ENCODE results near the gene BNIP1. TPM values are rescaled to one million over a fixed set of nuclear protein-coding genes. Genes with fewer than 3 reads are reported as not detected.

The BNIP1 gene
- total and polyA plus RNA-seq, 2 experiments from 2014 or later = 13.1 to 14.7 TPM

DNA sequence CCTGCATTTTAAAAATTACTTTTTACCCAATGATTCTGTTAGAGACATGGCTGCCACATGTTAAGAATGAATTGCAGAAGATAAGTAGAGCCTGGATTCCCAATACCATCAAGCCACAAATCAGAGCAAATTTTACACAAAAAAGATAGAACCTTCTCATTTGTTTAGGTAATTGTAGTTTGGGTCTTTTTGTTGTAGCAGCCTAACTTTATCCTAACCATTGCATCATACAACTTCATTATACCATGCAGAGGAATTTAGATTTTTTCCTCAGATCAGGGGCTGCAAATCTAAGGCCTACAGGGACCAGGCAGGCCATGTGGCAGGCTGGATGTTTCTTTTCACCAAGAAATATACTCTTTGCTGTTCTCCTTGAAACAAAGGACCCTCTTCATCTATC lies 56.0 kb downstream of the BNIP1 start:
- no peak overlapping the region for H3K27ac ChIP-seq
- no peaks in the 10 kb centered on the region for H4K20me1 ChIP-seq (ENCODE audit: insufficient read depth, poor library complexity, severe bottlenecking)
- no peaks in the 10 kb centered on the region for H3K9me3 ChIP-seq (ENCODE audit: low read depth)
- TF ChIP-seq, protein P1, sequence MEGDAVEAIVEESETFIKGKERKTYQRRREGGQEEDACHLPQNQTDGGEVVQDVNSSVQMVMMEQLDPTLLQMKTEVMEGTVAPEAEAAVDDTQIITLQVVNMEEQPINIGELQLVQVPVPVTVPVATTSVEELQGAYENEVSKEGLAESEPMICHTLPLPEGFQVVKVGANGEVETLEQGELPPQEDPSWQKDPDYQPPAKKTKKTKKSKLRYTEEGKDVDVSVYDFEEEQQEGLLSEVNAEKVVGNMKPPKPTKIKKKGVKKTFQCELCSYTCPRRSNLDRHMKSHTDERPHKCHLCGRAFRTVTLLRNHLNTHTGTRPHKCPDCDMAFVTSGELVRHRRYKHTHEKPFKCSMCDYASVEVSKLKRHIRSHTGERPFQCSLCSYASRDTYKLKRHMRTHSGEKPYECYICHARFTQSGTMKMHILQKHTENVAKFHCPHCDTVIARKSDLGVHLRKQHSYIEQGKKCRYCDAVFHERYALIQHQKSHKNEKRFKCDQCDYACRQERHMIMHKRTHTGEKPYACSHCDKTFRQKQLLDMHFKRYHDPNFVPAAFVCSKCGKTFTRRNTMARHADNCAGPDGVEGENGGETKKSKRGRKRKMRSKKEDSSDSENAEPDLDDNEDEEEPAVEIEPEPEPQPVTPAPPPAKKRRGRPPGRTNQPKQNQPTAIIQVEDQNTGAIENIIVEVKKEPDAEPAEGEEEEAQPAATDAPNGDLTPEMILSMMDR (IDR thresholded peaks at IDR 0.05; ENCODE audit: poor library complexity) = no peak
- TF ChIP-seq EZH2 (IDR thresholded peaks at IDR 0.05; ENCODE audit: borderline replicate concordance) = no peak
- no peak for TF ChIP-seq EZH2phosphoT487 (IDR thresholded peaks at IDR 0.05; ENCODE audit: low read depth, severe bottlenecking, unreplicated experiment)
- DNase-seq (ENCODE audit: low spot score) = no peak
- H3K27me3 ChIP-seq = peaks cover 23% of the 10 kb centered on the region
- no peaks in the 10 kb centered on the region for H3K4me1 ChIP-seq (ENCODE audit: insufficient read depth)
- H3K36me3 ChIP-seq (replicated peaks; ENCODE audit: insufficient read depth, low read depth) = no peaks in the 10 kb centered on the region
- H3K4me2 ChIP-seq = no peak overlapping the region
- no peaks in the 10 kb centered on the region for H3K9me2 ChIP-seq (replicated peaks; ENCODE audit: insufficient read depth)
- no peak overlapping the region for H2AFZ ChIP-seq
- no peak overlapping the region for H3K4me3 ChIP-seq
- no peaks in the 10 kb centered on the region for H3K79me2 ChIP-seq

GRCh38 chr5:173201636-173202265 lies 57.4 kb downstream of the BNIP1 start:
- no peaks in the 10 kb centered on the region for H3K9me2 ChIP-seq (replicated peaks; ENCODE audit: insufficient read depth)
- no peaks in the 10 kb centered on the region for H3K4me1 ChIP-seq (ENCODE audit: insufficient read depth)
- H3K27ac ChIP-seq = no peak overlapping the region
- TF ChIP-seq EZH2 (IDR thresholded peaks at IDR 0.05; ENCODE audit: borderline replicate concordance) (no peak), EZH2phosphoT487 (IDR thresholded peaks at IDR 0.05; ENCODE audit: low read depth, severe bottlenecking, unreplicated experiment) (no peak)
- H3K4me3 ChIP-seq = no peak overlapping the region
- no peak overlapping the region for H3K4me2 ChIP-seq
- no peaks in the 10 kb centered on the region for H4K20me1 ChIP-seq (ENCODE audit: insufficient read depth, poor library complexity, severe bottlenecking)
- no peak for DNase-seq (ENCODE audit: low spot score)
- no peaks in the 10 kb centered on the region for H3K9me3 ChIP-seq (ENCODE audit: low read depth)
- peaks cover 23% of the 10 kb centered on the region for H3K27me3 ChIP-seq
- 79% methylated on average over 12 of the region's 13 CpGs for WGBS (ENCODE audit: low lambda C conversion rate, missing lambda C conversion rate)
- no peak overlapping the region for H2AFZ ChIP-seq
- no peaks in the 10 kb centered on the region for H3K79me2 ChIP-seq
- no peaks in the 10 kb centered on the region for H3K36me3 ChIP-seq (replicated peaks; ENCODE audit: insufficient read depth, low read depth)

GRCh38 chr5:173202266-173202875 lies 58.0 kb downstream of the BNIP1 start:
- Histone ChIP-seq H3K9me2 (replicated peaks; ENCODE audit: insufficient read depth) (no peaks in the 10 kb centered on the region), H3K27ac (no peak overlapping the region), H3K4me2 (no peak overlapping the region), H3K4me3 (no peak overlapping the region), H3K36me3 (replicated peaks; ENCODE audit: insufficient read depth, low read depth) (no peaks in the 10 kb centered on the region), H3K27me3 (peaks cover 23% of the 10 kb centered on the region), H3K4me1 (ENCODE audit: insufficient read depth) (no peaks in the 10 kb centered on the region), H4K20me1 (ENCODE audit: insufficient read depth, poor library complexity, severe bottlenecking) (no peaks in the 10 kb centered on the region), H2AFZ (no peak overlapping the region), H3K9me3 (ENCODE audit: low read depth) (no peaks in the 10 kb centered on the region), H3K79me2 (no peaks in the 10 kb centered on the region)
- TF ChIP-seq, protein P1 (IDR thresholded peaks at IDR 0.05; ENCODE audit: poor library complexity) = no peak
- TF ChIP-seq EZH2 (IDR thresholded peaks at IDR 0.05; ENCODE audit: borderline replicate concordance) (no peak), EZH2phosphoT487 (IDR thresholded peaks at IDR 0.05; ENCODE audit: low read depth, severe bottlenecking, unreplicated experiment) (no peak)
- no peak for DNase-seq (ENCODE audit: low spot score)
- WGBS (ENCODE audit: low lambda C conversion rate, missing lambda C conversion rate) = 31% methylated on average over 11 of the region's 11 CpGs

- H3K79me2 ChIP-seq = no peaks in the 10 kb centered on the region
- no peaks in the 10 kb centered on the region for H3K36me3 ChIP-seq (replicated peaks; ENCODE audit: insufficient read depth, low read depth)
- H3K4me1 ChIP-seq (ENCODE audit: insufficient read depth) = no peaks in the 10 kb centered on the region
- no peak overlapping the region for H3K4me3 ChIP-seq
- no peaks in the 10 kb centered on the region for H4K20me1 ChIP-seq (ENCODE audit: insufficient read depth, poor library complexity, severe bottlenecking)
- peak; percentile 26 for DNase-seq (ENCODE audit: low spot score)
- H3K9me2 ChIP-seq (replicated peaks; ENCODE audit: insufficient read depth) = no peaks in the 10 kb centered on the region
- no peak overlapping the region for H2AFZ ChIP-seq
- no peak overlapping the region for H3K27ac ChIP-seq
- no peak overlapping the region for H3K4me2 ChIP-seq
- peaks cover 23% of the 10 kb centered on the region for H3K27me3 ChIP-seq
- TF ChIP-seq EZH2phosphoT487 (IDR thresholded peaks at IDR 0.05; ENCODE audit: low read depth, severe bottlenecking, unreplicated experiment) (no peak), EZH2 (IDR thresholded peaks at IDR 0.05; ENCODE audit: borderline replicate concordance) (no peak)
- TF ChIP-seq, protein P1 (IDR thresholded peaks at IDR 0.05; ENCODE audit: poor library complexity) = peak; percentile 51
- WGBS (ENCODE audit: low lambda C conversion rate, missing lambda C conversion rate) = 91% methylated on average over 5 of the region's 6 CpGs
- no peaks in the 10 kb centered on the region for H3K9me3 ChIP-seq (ENCODE audit: low read depth)
Observed at GRCh38 chr5:173204185-173204979, 60.1 kb downstream of the BNIP1 start.
